Measurements from ENCODE around the gene ADAM10.

- TF ChIP-seq CTCF (IDR thresholded peaks at IDR 0.05) (peak in 3 of 6 experiments; percentile 2 to 45 (median 28)), POLR2A (IDR thresholded peaks at IDR 0.05) (no peak)
Observed at GRCh38 chr15:58770519-58770856, 21.0 kb upstream of the ADAM10 start.
